GM23338 (cell line): Measurements from ENCODE around the gene DLL4.

Experiments used
- CREB1 ChIP-seq: fragments of 250-450 bp; sonication (Bioruptor Pico); IDR thresholded peaks from 2 replicates; pipeline ENCODE4 v1.5.0; 2020; ENCODE audit warnings: low read depth, mild to moderate bottlenecking, moderate library complexity
- CTCF ChIP-seq, 2 experiments: fragments of 200-600 bp in 1 of 2; sonication (generic) in 1 of 2; conservative IDR thresholded peaks; 2 replicates each; pipeline versions ENCODE4 v1.5.1 to v1.6.1; 2016 to 2017; ENCODE audit warnings: antibody characterized with exemption in 2 of 2, low read depth in 2 of 2, mild to moderate bottlenecking in 2 of 2, moderate library complexity in 1 of 2
- ETS1 ChIP-seq: IDR thresholded peaks from 2 replicates; pipeline ENCODE4 v1.6.1; 2016; ENCODE audit warnings: antibody characterized with exemption
- EZH2 ChIP-seq: fragments of 200-600 bp; sonication (generic); IDR thresholded peaks from one replicate; pipeline ENCODE4 v1.8.0; 2017; ENCODE audit warnings: antibody characterized with exemption, mild to moderate bottlenecking, low read depth; ENCODE audit not compliant: unreplicated experiment
- EZH2phosphoT487 ChIP-seq: fragments of 200-600 bp; sonication (generic); IDR thresholded peaks from one replicate; pipeline ENCODE4 v1.8.1; 2018; ENCODE audit warnings: antibody characterized with exemption; ENCODE audit not compliant: unreplicated experiment
- NANOG ChIP-seq: IDR thresholded peaks from 2 replicates; pipeline ENCODE4 v1.6.1; 2016; ENCODE audit warnings: antibody characterized with exemption, borderline replicate concordance
- POLR2AphosphoS5 ChIP-seq: IDR thresholded peaks from 2 replicates; pipeline ENCODE4 v1.6.1; 2016; ENCODE audit warnings: antibody characterized with exemption, low read depth
- REST ChIP-seq: IDR thresholded peaks from one replicate; pipeline ENCODE4 v1.6.1; 2018; ENCODE audit warnings: antibody characterized with exemption; ENCODE audit not compliant: unreplicated experiment

GRCh38 chr15:40986820-40987219 lies 57.7 kb downstream of the DLL4 start:
- TF ChIP-seq EZH2 (no peak), POLR2AphosphoS5 (no peak), CTCF (conservative IDR thresholded peaks at IDR 0.05; ENCODE audit: low read depth in 2 of 2) (no peak), REST (no peak), EZH2phosphoT487 (no peak), NANOG (no peak), CREB1 (CRISPR knock-in tag) (no peak), ETS1 (no peak)
